Mucosa of stomach (tissue), 1 donor: ENCODE measurements around the gene COPS6.

ENCODE experiments used
- H3K27me3 ChIP-seq: one replicate; pipeline ENCODE4 v1.7.0; 2013; ENCODE audit warnings: mild to moderate bottlenecking, low read length; ENCODE audit not compliant: control insufficient read depth, insufficient read depth
- H3K36me3 ChIP-seq: one replicate; pipeline ENCODE4 v1.7.0; 2013; ENCODE audit warnings: low read length; ENCODE audit not compliant: control insufficient read depth, insufficient read depth
- H3K4me1 ChIP-seq: one replicate; pipeline ENCODE4 v1.7.0; 2013; ENCODE audit warnings: mild to moderate bottlenecking, low read length; ENCODE audit not compliant: control insufficient read depth, insufficient read depth
- H3K4me3 ChIP-seq: one replicate; pipeline ENCODE4 v1.7.0; 2013; ENCODE audit warnings: low read length
- H3K9ac ChIP-seq: one replicate; pipeline ENCODE4 v1.7.0; 2013; ENCODE audit warnings: mild to moderate bottlenecking, low read length, moderate library complexity
- H3K9me3 ChIP-seq: one replicate; pipeline ENCODE4 v1.7.0; 2013; ENCODE audit warnings: mild to moderate bottlenecking, low read length, moderate library complexity; ENCODE audit not compliant: control insufficient read depth
- donor health status: Pancreatic carcinoma.

Gene COPS6

GRCh38 chr7:100088621-100089457, at the start of gene COPS6:
Gene COPS6 (plus strand): TSS chr7:100088969. CDS start chr7:100088991, 22 bp downstream.
- Histone ChIP-seq H3K9me3 (no peaks in the 10 kb centered on the region), H3K4me1 (peaks cover 16% of the 10 kb centered on the region), H3K4me3 (peak within 1 kb of the TSS; percentile 87), H3K36me3 (peaks cover 12% of the 10 kb centered on the region), H3K9ac (peak within 1 kb of the TSS; percentile 87), H3K27me3 (no peaks in the 10 kb centered on the region)

- H3K4me3 ChIP-seq = no peak overlapping the region
- H3K9ac ChIP-seq = no peak overlapping the region
- H3K9me3 ChIP-seq = no peaks in the 10 kb centered on the region
- H3K36me3 ChIP-seq = peaks cover 1% of the 10 kb centered on the region
- H3K27me3 ChIP-seq = no peaks in the 10 kb centered on the region
- H3K4me1 ChIP-seq = peaks cover 18% of the 10 kb centered on the region
Measured at GRCh38 chr7:100040575-100040974, 48.2 kb upstream of the COPS6 start.

GRCh38 chr7:100044718-100045117, 44.1 kb upstream of the COPS6 start:
- Histone ChIP-seq H3K36me3 (no peaks in the 10 kb centered on the region), H3K4me1 (peaks cover 8% of the 10 kb centered on the region), H3K9ac (no peak overlapping the region), H3K4me3 (no peak overlapping the region), H3K27me3 (no peaks in the 10 kb centered on the region), H3K9me3 (no peaks in the 10 kb centered on the region)

- H3K4me1 ChIP-seq = peaks cover 16% of the 10 kb centered on the region
- H3K36me3 ChIP-seq = no peaks in the 10 kb centered on the region
- H3K27me3 ChIP-seq = no peaks in the 10 kb centered on the region
- H3K4me3 ChIP-seq = no peak overlapping the region
- peak overlapping the region; percentile 75 for H3K9ac ChIP-seq
- no peaks in the 10 kb centered on the region for H3K9me3 ChIP-seq
Measured at GRCh38 chr7:100048680-100049079, 40.1 kb upstream of the COPS6 start.

- Histone ChIP-seq H3K27me3 (no peaks in the 10 kb centered on the region), H3K9ac (peak within 1 kb of the TSS; percentile 75), H3K4me1 (peaks cover 16% of the 10 kb centered on the region), H3K9me3 (no peaks in the 10 kb centered on the region), H3K36me3 (no peaks in the 10 kb centered on the region), H3K4me3 (peak within 1 kb of the TSS; percentile 3)
Measured at GRCh38 chr7:100049441-100050291, 39.1 kb upstream of the COPS6 start, which contains the start of gene ZSCAN21. Gene ZSCAN21 (plus strand): TSS chr7:100049774. CDS start chr7:100057007, 7,233 bp downstream.

GRCh38 chr7:100051611-100052010, 37.2 kb upstream of the COPS6 start:
- Histone ChIP-seq H3K36me3 (no peaks in the 10 kb centered on the region), H3K27me3 (no peaks in the 10 kb centered on the region), H3K9me3 (no peaks in the 10 kb centered on the region), H3K9ac (no peak overlapping the region), H3K4me3 (no peak overlapping the region), H3K4me1 (peaks cover 16% of the 10 kb centered on the region)

- Histone ChIP-seq H3K4me3 (no peak overlapping the region), H3K36me3 (no peaks in the 10 kb centered on the region), H3K9ac (no peak overlapping the region), H3K9me3 (no peaks in the 10 kb centered on the region), H3K4me1 (peaks cover 16% of the 10 kb centered on the region), H3K27me3 (no peaks in the 10 kb centered on the region)
Measured at GRCh38 chr7:100053215-100053614, 35.6 kb upstream of the COPS6 start.

GRCh38 chr7:100057006-100057405, 31.8 kb upstream of the COPS6 start:
- H3K27me3 ChIP-seq = no peaks in the 10 kb centered on the region
- no peak overlapping the region for H3K9ac ChIP-seq
- H3K9me3 ChIP-seq = no peaks in the 10 kb centered on the region
- no peaks in the 10 kb centered on the region for H3K36me3 ChIP-seq
- H3K4me3 ChIP-seq = no peak overlapping the region
- H3K4me1 ChIP-seq = no peaks in the 10 kb centered on the region

- no peaks in the 10 kb centered on the region for H3K27me3 ChIP-seq
- H3K9me3 ChIP-seq = no peaks in the 10 kb centered on the region
- no peak overlapping the region for H3K4me3 ChIP-seq
- no peak overlapping the region for H3K9ac ChIP-seq
- no peaks in the 10 kb centered on the region for H3K36me3 ChIP-seq
- H3K4me1 ChIP-seq = no peaks in the 10 kb centered on the region
Measured at GRCh38 chr7:100059251-100059739, 29.5 kb upstream of the COPS6 start.

- H3K9me3 ChIP-seq = no peaks in the 10 kb centered on the region
- no peak overlapping the region for H3K9ac ChIP-seq
- H3K4me1 ChIP-seq = peaks cover 5% of the 10 kb centered on the region
- no peaks in the 10 kb centered on the region for H3K27me3 ChIP-seq
- no peak overlapping the region for H3K4me3 ChIP-seq
- H3K36me3 ChIP-seq = no peaks in the 10 kb centered on the region
Measured at GRCh38 chr7:100061518-100062193, 27.1 kb upstream of the COPS6 start.

GRCh38 chr7:100063376-100063775, 25.4 kb upstream of the COPS6 start:
- no peak overlapping the region for H3K9ac ChIP-seq
- no peak overlapping the region for H3K4me3 ChIP-seq
- H3K36me3 ChIP-seq = no peaks in the 10 kb centered on the region
- H3K27me3 ChIP-seq = no peaks in the 10 kb centered on the region
- no peaks in the 10 kb centered on the region for H3K9me3 ChIP-seq
- H3K4me1 ChIP-seq = peaks cover 5% of the 10 kb centered on the region
